LoVo (cell line): Measurements from ENCODE around the gene SV2C.
A peak's percentile ranks its signal among the peaks of the same experiment; 100 is the strongest.
"Not testable (repeated sequence)": the region's sequence is repeated elsewhere in the genome, so short reads cannot be mapped to it uniquely, and the experiment has no call there.

ENCODE experiments used
- DNase-seq: peaks from one replicate; pipeline ENCODE4 v3.0.0-alpha.2; 2016; ENCODE audit warnings: low spot score

SV2C gene

GRCh38 chr5:76299592-76299991 lies 216.4 kb downstream of the SV2C start:
- no peak for DNase-seq

- DNase-seq = not testable (repeated sequence)
Measured at GRCh38 chr5:76301932-76302331, 218.7 kb downstream of the SV2C start.

GRCh38 chr5:76302661-76303060 lies 219.5 kb downstream of the SV2C start:
- DNase-seq = not testable (repeated sequence)

- DNase-seq = no peak
Measured at GRCh38 chr5:76303921-76304320, 220.7 kb downstream of the SV2C start.

DNA sequence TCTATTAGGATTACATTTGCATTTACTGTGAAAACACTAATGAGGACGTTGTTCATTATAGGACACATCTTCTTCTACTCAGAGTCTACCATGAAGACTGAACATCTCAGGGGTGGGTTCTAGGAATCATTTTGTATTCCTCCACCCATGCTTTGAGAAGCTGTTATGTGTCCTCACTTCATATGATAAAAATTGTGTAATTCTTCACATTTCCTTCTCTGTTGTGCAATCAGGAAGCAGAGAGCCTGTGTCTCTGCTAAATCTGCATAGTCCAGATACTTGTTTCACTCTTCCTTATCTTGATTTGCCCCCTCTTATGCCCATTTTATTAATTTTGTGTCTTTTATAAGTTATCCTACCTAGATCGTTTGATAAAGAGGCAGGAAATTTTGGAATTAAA lies 222.1 kb downstream of the SV2C start:
- no peak for DNase-seq

DNA sequence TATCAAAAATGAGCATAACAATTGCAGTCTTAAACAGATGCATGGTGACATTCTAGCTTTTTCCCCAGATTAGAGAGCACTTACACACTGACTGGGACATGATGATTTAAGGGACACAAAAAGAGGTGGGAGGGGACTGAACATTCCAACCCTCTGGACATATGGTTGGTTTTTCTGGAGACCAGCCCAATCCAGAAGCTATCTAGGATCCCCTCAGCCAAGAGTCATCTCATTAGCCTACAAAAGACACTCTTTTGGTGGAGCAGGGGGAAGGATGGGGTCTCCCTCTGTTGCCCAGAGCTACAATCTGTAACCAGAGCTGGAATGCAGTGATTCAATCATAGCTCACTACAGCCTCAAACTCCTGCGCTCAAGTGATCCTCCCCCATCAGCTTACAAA lies 222.6 kb downstream of the SV2C start:
- DNase-seq = no peak

DNA sequence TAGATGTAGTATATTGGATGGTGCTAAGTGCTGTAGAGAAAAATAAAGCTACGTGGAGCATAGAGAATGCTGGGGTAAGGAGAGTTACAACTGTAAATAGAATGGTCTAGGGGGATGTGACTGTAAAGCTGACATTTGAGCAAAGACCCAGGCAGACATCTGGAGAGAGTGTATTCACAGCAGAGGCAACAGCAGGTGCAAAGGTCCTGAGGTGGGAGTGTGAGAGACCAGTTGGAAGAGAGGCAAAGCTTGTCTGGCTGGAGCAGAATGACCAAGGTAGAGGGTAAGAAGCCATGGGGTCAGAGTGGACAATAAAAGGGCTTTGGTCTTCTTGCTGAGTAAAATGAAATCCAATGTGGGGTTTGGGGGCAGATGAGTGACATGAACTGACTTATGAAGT lies 227.0 kb downstream of the SV2C start:
- DNase-seq = no peak

DNA sequence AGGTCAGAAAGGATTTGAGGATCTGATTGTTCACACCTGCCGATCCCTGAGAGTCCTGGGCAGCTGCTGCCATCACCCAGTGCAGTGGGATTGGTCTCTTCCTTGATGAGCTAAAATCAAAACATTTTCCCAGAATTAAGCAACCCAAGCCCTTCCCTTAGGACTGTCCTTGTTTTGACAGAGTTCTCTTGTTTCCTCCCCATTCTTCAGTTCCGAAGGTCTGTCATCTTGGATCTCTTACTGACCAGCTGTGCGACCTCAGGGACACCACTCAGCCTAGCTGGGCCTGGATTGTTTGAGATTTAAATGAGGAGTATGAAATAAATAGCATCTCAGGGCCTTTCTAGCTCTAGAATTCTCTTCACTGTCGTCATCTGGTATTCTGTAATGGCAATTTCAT lies 229.6 kb downstream of the SV2C start:
- DNase-seq = no peak

DNA sequence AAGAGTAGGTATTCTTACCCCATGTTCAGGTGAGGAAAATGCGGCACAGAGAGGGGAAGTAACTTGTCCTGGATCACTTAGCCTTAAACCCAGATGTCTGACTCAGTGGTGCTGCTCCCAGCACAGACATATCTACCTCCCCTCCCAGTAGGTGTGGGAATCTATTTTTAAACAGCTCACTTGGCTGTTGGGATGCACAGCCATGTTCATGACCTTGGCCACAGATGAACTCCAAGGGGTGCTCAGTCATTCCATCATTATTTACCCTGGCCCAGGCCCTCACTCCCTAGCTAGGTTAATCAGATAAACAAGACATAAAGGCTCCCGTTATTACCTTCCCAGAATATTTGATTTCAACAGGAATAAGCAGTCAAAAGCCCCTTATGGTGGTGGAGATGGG lies 231.5 kb downstream of the SV2C start:
- DNase-seq = no peak

DNA sequence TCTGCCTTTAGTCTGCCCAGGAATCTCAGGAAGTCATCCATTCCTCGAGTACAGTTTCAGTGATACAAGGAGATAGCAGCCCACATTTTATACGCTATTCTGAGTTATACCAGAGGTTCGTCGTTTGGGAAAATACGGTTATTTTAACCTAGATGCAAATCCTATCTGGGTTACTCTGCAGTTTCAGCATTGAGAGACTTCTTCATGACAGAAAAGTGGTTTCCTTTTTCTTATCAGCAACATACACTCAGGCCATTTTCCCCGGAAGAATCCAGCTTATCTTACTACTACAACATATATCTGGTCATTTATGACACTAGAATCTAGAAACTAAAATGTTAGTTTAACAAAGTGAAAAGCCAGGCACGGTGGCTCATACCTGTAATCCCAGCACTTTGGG lies 236.5 kb downstream of the SV2C start:
- DNase-seq = no peak

DNA sequence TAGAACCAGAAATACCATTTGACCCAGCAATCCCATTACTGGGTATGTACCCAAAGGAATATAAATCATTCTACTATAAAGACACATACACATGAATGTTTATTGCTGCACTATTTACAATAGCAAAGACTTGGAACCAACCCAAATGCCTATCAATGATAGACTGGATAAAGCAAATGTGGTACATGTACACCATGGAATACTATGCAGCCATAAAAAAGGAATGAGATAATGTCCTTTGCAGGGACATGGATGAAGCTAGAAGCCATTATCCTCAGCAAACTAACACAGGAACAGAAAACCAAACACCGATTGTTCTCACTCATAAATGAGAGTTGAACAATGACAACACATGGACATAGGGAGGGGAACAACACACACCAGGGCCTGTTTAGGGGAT lies 240.3 kb downstream of the SV2C start:
- not testable (repeated sequence) for DNase-seq

DNA sequence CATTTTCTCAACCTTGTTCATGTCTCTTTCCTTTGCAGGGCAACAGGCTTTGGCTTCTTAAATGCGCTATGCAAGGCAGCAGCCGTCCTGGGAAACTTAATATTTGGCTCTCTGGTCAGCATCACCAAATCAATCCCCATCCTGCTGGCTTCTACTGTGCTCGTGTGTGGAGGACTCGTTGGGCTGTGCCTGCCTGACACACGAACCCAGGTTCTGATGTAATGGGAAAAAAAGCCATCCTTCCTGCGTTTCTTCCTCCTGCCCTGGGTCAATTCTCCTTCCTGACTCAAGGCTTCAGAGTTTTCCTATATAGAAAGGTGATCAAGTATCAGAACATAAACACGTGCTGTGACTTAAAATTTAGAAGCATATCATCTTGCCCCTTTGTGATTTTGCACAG lies 242.1 kb downstream of the SV2C start:
- DNase-seq = no peak

GRCh38 chr5:76325876-76326491 lies 242.8 kb downstream of the SV2C start:
- no peak for DNase-seq

DNA sequence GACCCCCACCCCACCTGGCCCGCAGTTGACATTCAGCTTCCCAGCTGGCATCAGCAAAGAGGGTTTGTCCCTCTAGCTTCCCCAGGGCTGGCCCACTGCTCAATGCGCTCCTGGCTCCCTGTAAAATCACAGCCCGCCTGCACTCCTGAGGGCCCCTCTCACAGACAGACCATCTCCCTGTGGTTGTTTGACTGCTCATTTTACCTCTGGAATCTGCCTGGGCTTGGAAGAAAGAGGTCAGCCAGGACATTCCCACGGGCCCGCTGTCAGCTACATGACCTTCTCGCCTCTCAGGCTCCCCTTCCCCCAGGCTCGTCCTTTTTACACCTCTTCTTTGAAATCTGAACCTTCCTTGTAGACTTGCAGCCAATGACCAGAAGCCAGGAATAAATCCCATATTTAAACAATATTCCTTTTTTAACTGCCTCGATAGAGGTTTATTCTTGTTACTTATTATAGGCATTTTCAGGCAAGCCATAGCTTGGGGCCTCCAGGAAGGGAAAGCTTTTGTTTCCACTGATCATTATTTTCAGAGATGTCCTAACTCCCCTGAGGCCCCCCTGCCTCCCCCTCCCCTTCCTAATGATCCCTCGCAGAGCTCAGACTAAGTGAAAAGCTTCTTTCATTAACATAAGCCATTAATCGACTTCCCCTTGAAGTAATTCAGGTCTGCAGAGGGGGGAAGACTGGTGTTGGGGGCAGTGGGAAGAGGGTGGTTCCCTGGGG lies 243.6 kb downstream of the SV2C start:
- no peak for DNase-seq

DNA sequence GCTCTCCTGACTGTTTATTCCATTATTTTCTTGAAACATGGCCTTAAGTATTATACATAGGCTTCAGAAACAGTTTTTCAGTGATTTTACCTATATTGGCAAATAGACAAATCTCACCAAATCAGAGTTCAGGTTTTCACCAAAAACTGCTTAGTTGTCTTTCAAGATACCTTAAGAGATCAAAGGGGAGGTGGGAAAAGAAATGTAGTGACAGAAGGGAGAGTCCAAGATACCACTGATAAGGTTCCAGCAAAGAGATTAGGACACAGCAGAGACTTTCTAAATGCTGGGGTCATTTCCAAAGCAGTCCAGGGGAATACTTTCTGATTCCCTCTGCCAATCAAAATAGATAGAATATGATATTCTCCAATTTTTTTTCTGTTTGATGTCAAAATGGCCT lies 246.2 kb downstream of the SV2C start:
- no peak for DNase-seq

DNA sequence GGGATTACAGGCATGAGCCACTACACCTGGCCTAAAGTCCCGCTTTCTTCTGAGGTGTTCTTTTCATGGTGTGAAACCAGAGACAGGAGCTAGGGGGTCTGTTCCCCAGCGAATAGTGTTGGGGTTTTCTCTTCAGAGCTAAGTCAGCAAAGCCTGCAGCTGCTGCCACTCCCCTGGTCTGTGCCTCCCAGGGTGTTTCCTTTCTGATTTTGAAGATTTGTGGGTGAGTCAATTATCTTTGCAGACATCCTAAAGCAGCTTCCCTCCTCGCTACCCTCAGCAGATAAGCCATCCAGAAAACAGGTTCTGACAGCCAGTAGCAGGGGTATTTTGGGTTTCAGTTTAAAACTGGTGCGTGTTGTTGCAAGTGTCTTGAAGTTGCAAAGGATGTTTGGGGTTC lies 247.9 kb downstream of the SV2C start:
- no peak for DNase-seq

DNA sequence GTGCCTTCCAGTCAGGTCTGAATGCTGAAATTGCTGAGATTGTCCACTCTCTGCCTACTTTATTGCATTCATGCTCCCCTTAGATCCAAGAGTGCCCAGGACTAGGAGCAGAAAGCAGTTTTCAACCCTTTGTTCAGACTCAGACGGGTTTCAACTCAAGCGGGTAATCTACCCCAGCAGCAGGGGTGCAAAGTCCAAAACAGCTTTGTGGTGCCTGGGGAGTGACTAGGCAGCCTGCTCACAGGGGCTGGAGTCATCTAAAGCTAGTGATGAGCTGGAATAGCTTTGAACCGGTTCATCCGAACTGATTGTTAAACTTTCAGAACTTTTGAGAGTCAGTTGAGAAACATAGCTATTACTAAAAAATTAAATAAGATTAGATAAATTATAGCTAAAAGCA lies 248.9 kb downstream of the SV2C start:
- peak; percentile 47 for DNase-seq

DNA sequence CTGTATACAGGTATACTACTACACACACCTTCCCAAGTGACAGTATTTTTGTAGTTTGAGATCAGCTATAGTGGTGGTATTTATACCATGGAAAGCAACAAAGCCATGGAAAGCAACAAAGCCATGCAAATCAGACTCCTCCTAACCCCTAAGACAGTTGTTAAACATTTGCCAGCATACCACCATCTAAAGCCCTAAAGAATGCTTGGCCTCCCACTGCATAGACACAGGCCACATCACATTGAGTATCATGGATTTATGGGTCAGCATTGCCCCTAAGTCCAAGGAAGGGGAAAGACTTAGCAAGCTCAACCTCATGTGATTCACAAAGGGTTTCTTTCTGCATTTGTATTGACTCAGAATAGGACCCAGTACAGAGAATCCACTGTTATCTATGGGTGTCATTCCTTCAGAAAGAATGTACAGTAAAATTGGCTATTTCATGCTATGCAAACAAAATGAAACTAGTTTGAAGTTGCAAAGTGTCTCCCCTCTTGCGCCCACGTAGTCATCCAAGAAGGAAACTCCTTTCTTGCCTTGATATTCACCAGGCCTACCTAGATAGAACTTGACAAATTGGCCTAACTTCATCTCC lies 249.5 kb downstream of the SV2C start:
- DNase-seq = no peak

- no peak for DNase-seq
Measured at GRCh38 chr5:76333571-76333970, 250.4 kb downstream of the SV2C start.

GRCh38 chr5:76334574-76334973 lies 251.4 kb downstream of the SV2C start:
- DNase-seq = no peak

DNA sequence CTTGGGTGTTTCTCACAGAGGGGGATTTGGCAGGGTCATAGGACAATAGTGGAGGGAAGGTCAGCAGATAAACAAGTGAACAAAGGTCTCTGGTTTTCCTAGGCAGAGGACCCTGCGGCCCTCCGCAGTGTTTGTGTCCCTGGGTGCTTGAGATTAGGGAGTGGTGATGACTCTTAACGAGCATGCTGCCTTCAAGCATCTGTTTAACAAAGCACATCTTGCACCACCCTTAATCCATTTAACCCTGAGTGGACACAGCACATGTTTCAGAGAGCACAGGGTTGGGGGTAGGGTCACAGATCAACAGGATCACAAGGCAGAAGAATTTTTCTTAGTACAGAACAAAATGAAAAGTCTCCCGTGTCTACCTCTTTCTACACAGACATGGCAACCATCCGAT lies 252.3 kb downstream of the SV2C start:
- not testable (repeated sequence) for DNase-seq

DNA sequence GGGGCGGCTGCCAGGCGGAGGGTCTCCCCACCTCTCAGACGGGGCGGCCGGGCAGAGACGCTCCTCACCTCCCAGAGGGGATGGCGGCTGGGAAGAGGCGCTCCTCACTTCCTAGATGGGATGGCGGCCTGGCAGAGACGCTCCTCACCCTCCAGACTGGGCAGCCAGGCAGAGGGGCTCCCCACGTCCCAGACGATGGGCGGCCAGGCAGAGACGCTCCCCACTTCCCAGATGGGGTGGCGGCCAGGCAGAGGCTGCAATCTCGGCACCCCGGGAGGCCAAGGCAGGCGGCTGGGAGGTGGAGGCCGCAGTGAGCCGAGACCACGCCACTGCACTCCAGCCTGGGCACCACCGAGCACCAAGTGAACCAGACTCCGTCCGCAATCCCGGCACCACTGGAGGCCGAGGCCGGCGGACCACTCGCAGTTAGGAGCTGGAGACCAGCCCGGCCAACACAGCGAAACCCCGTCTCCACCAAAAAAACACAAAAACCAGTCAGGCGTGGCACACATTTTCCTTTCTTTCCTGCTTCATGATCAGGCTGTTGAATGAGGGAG lies 253.1 kb downstream of the SV2C start:
- not testable (repeated sequence) for DNase-seq

GRCh38 chr5:76337953-76338451 lies 254.8 kb downstream of the SV2C start:
- DNase-seq = peak; percentile 80
